AG09319 (cell line): Measurements from ENCODE around the gene CAMK1G.
A peak's percentile ranks its signal among the peaks of the same experiment; 100 is the strongest.

ENCODE experiments used
- DNase-seq: peaks from one replicate; pipeline ENCODE4 v3.0.0-alpha.2; 2010; ENCODE audit warnings: low read depth; ENCODE audit errors: extremely low read depth
- TF ChIP-seq, protein P1 (sequence below): IDR thresholded peaks from 2 replicates; pipeline ENCODE4 v1.5.1; 2011; ENCODE audit warnings: low read depth, mild to moderate bottlenecking, inconsistent platforms, low read length, moderate library complexity

Gene CAMK1G

GRCh38 chr1:209583408-209583807, at the start of gene CAMK1G:
Gene CAMK1G (plus strand): TSS chr1:209583714. CDS start chr1:209594984, 11,270 bp downstream.
- peak; percentile 8 for DNase-seq
- TF ChIP-seq, protein P1, sequence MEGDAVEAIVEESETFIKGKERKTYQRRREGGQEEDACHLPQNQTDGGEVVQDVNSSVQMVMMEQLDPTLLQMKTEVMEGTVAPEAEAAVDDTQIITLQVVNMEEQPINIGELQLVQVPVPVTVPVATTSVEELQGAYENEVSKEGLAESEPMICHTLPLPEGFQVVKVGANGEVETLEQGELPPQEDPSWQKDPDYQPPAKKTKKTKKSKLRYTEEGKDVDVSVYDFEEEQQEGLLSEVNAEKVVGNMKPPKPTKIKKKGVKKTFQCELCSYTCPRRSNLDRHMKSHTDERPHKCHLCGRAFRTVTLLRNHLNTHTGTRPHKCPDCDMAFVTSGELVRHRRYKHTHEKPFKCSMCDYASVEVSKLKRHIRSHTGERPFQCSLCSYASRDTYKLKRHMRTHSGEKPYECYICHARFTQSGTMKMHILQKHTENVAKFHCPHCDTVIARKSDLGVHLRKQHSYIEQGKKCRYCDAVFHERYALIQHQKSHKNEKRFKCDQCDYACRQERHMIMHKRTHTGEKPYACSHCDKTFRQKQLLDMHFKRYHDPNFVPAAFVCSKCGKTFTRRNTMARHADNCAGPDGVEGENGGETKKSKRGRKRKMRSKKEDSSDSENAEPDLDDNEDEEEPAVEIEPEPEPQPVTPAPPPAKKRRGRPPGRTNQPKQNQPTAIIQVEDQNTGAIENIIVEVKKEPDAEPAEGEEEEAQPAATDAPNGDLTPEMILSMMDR, result no peak

GRCh38 chr1:209534496-209535250, 48.8 kb upstream of the CAMK1G start:
- TF ChIP-seq, protein P1, result no peak
- no peak for DNase-seq

- TF ChIP-seq, protein P1, result no peak
- DNase-seq, result no peak
Measured at GRCh38 chr1:209536843-209537242, 46.7 kb upstream of the CAMK1G start.

DNA sequence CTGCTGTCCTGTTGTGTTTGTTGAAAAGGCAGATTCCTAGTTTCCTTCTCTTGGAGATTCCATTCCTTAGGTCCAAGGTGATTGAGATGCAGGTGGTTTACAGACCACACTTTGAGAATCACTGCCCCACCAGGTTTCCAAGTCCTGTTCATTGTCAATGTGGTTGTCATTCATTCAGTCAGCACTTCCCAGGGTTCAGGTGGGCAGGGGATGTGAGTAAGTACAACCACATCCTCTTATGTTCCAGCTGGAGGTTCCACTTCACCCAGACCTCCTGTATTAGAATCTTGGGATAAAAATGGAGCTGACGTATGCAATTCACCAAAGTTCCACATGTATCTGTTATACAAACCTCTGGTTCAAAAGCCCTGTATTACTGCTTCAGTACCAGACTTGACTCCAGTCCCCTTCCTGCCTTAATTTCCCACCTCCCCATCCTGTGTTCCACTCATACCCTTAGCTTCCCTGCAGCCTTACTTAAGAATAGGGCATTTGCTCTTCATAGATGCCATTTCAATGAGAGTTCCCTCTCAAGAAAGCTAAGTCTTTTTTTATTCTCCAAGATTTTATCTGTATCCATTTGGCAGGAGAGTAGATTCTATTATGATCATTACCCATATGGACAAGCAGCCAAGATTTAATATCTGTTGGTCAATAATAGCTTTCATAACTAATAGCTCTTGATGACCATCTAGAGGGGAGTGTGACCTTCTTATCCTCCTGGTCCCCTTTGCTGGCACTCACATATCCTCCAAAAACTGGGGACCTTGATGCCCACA, 46.0 kb upstream of the CAMK1G start:
- TF ChIP-seq, protein P1, result no peak
- no peak for DNase-seq

GRCh38 chr1:209539576-209539975, 43.9 kb upstream of the CAMK1G start:
- TF ChIP-seq, protein P1, result no peak
- no peak for DNase-seq

- no peak for DNase-seq
- TF ChIP-seq, protein P1, result no peak
Measured at GRCh38 chr1:209542585-209542984, 40.9 kb upstream of the CAMK1G start.

- no peak for DNase-seq
- TF ChIP-seq, protein P1, result no peak
Measured at GRCh38 chr1:209544098-209544497, 39.4 kb upstream of the CAMK1G start.
